HG03045 (cell line): Measurements from ENCODE around the gene KCNE2.
"Not testable (repeated sequence)": the region's sequence is repeated elsewhere in the genome, so short reads cannot be mapped to it uniquely, and the experiment has no call there.

ENCODE experiments used
- ATAC-seq: cut with Tn5 transposase; IDR thresholded peaks from one replicate; pipeline ENCODE4 v1.9.1; 2021; ENCODE audit warnings: mild to moderate bottlenecking, moderate library complexity; ENCODE audit not compliant: unreplicated experiment

Gene KCNE2

DNA sequence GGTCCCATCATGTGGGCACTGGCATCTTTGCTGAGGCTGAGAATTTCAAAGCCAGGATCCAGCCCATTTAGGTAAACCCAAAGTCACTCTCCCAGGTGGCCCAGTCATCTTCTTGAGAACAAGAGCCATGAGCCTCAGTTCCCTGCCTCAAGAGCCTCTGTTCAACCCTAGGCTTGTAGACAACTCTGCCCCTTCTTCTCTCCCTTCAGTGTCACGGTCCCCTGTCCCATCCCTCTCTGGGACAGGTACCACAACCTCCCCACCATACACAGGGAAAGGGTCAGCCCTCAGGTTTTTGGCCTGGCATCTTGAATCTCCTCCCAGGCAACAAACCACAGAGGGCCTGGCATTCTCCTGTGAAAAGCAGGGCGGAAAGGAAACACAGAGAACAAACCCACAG lies 41.9 kb downstream of the KCNE2 start:
- ATAC-seq = not testable (repeated sequence)

DNA sequence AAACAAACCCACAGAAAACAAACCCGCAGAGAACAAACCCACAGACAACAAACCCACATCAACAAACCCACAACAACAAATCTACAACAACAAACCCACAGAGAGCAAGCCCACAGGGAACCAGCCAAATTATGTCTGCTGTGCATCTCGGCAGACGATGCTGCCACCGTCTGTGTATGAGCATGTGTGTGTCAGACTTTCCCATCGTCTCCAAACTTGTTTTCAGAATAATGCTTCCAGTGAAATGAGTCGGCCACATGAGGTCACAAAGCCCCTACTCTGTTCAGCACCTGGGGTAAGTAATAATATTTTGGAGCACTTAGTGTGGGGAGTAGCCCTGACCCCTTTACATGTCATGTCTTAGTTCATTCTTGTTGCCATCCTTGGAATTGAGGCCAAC lies 42.3 kb downstream of the KCNE2 start:
- ATAC-seq = not testable (repeated sequence)

DNA sequence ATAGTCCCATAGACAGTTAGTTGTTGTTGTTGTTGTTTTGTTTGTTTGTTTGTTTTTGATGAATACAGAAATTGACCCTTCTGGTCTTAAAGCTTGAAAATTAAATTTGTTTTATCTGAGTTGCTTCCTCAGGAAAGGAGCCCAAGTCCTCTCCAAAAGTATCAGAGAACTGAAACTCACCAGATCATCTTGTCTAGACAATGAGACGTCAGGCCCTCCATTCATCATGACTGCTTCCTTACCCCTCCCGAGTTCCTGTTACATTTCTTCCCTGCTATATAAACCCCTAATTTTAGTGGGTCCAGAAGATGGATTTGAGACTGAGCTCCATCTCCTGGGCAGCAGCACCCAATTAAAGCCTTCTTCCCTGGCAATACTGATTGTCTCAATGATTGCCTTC lies 42.9 kb downstream of the KCNE2 start:
- ATAC-seq = not testable (repeated sequence)

DNA sequence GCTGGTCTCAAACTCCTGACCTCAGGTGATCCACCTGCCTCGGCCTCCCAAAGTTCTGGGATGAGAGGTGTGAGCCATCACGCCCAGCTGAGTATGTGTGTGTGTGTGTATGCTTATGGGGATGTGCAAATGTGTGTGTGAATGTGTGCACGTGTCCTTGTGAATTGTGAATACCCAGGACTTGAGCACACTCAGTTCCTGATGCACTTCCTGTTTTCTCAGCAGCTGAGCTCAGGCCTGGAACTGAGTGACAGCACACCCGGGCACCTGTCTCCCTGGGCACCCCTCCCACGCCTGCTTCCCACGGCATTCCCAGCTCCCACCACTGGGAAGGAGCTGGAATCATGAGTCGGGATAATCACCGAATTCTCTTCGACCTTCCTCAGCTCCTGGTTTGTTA lies 43.5 kb downstream of the KCNE2 start:
- ATAC-seq = not testable (repeated sequence)

DNA sequence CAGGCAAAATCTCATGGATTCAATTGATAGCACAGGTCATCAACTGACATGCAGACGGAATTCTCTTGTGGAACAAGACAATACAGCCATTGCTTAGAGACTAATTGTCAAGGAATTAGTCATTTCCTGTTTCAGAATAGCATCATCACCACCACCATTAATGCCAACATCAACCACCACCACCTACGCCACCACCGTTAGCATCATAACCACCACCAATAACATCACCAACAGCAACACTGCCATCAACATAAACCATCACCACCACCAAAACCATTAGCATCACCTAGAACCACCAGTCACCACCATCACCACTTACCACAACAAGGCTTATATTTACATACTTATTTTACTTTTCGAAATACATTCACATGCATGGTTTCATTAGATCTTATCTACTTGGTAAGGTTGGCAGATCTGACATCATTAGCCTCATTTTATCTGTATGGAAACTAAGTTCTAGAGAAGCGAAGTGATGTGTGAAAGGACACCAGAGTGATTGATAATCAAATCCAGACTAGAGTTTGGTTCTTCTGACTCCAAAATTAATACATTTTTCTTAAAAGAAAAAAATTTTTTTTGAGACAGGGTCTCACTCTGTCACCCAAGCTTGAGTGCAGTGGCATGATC lies 53.8 kb downstream of the KCNE2 start:
- not testable (repeated sequence) for ATAC-seq
